Measurements from ENCODE around the gene PITX2.

Gene PITX2

DNA sequence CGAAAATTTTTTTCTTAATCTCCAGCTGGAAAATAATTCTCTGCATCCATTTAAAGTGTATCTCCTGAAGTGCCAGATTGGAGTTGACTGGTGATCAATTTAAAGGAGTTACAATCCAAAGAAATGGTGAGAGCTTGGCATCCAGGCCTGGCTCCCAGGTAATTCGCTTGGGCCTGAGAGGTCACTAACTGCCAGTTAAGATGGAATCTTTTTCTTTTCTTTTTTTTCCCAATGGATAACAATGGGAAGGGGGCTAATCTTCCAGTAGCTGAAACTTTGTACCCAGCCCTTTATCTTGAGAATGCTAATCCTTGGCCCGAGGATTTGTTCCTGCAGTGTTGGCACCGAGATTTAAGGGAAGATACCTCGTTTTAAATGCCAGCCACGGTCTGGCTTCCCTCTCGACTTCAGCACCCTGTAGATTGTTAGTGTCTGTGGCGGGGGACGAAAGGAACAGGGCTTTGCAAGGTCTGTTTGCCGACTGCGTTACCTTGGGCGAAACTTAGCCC lies 13.3 kb upstream of the PITX2 start:
- no peak for DNase-seq

DNA sequence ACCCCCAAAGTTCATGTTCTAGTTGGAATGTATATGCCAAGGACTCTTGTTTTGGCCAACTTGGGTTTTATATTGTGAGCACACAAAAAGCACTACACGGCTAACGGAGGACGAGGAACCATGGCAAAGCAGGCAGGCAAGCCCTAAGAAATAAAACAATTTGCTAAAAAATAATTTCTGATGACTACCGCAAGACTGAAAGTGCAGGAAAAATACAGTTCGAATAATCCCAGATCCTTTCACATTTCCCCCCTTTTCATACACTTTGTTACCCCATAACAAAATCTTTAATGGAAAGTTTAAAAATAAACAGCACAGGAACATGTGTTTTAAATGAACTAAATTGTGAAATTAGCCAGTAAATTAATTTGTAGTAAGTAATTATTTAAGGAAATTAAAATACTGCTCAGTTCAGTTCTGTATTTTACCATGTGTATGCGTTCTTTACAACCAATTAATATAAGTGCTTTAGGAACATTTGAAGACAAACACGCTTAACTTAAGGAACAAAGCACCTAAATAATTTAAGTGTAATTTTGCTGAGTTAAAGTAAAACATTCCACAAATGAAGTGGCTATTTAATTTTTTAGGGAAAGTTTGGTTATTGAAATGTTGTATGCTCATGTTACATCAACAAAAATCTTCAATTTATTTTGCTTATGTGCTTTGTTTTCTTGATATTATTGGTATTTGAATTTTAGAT lies 12.4 kb upstream of the PITX2 start:
- no peak for DNase-seq

GRCh38 chr4:110634350-110635162 lies 11.7 kb upstream of the PITX2 start:
- DNase-seq = no peak

GRCh38 chr4:110633358-110634341 lies 10.8 kb upstream of the PITX2 start:
- no peak for DNase-seq

- DNase-seq = no peak
These were observed 9.9 kb upstream of the PITX2 start for GRCh38 chr4:110632506-110633357.

DNA sequence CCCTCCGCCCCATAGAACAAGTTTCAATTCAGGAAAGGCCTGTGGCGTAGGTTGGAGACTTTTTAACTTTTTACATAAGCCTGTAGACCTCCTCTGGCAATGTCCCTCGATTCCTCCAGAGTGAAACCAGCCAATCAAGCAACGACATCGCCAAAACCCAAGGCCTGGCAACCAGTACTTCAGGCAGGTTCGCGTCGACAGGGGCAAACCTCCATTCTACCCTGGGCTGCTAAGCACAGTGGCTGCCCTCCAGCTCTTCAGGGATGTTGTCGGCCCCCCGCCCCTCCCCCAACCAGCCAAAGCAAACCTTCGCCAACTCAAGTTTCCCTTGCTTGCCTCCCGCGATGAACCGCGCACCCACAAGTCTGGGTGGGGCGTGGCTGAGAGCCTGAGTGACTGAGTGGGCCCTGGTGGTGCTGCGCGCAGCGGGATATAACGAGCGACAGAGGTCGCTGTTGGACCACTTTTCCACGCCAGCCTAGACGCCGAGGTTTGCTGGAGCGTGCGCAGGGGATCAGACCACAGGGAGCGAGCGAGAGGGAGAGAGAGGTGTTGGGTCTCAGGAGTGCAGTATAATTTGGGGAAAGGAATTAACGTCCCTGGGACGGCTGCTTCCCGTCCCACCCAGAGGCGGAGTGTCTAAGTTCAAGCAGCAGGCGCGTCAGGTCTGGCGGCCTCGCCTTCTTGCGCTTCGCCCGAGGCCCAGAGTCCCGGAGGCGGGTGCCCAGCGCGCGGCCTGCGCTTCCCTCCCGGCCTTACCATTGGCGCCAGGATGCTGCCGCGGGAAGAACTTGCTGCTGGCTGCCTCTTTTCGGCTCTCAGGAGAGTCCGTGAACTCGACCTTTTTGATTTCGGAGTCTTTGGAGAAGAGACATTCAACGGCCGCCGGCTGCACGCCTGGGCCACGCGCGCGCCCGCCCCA lies 9.0 kb upstream of the PITX2 start:
- no peak for DNase-seq

DNA sequence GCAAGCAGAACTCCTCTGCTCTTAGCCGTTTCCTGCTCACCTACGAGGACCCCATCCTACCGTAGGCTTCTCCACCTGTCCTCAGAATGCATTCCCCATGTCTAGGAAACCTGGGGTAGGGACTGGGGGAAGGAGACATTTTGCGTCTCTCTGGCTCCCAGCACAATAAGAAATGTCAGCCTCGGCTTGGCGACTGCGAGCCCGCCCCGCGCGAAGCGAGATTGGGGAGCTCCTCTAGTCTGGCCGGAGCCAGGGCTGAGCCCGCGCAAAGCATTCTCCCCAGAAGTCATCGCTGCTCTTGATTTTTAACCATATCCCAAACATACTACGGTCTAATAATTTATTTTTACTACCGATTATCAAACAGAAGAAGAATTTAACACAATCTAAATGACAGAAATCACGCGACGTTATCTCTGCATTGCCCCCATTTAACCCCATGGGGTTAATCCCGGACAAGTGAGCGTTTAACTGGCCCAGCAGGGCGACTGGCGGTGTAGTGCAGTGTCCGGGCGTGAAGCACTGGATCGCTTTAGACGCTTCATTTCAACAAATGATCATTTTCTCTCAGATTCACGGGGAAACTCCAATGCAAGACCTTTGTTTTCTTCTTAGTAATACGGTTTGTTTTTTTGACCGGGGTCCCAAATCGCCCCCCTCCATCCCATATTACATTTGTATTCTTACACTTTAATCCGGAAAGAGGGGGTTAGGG lies 8.0 kb upstream of the PITX2 start:
- no peak for DNase-seq

GRCh38 chr4:110629780-110630687 lies 7.2 kb upstream of the PITX2 start:
- no peak for DNase-seq

DNA sequence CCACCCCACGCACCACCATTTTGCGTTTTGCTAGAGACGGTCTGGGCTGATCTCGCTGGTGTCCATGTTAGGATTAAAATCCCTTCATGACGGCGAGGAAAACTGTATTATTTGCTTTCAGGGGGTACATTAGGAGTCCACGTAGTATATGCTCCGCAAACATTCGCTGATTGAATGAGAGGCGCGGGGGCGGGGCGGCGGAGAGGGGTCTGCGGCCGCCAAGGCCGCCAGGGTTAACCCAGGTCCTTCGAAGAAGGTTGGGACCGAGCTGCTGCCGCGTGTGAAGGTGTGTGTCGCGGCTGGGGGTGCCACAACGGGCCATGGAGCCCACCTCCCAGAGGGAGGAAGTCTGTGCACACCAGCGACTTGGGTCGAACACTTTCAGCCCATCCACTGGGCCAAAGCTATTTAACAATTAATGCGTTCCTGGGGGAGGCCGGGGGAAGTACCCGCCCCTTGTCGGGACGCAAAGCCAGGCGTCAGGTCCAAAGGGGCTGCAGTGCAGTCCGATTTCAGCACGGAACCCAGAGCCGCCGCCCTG lies 6.4 kb upstream of the PITX2 start:
- DNase-seq = no peak

DNA sequence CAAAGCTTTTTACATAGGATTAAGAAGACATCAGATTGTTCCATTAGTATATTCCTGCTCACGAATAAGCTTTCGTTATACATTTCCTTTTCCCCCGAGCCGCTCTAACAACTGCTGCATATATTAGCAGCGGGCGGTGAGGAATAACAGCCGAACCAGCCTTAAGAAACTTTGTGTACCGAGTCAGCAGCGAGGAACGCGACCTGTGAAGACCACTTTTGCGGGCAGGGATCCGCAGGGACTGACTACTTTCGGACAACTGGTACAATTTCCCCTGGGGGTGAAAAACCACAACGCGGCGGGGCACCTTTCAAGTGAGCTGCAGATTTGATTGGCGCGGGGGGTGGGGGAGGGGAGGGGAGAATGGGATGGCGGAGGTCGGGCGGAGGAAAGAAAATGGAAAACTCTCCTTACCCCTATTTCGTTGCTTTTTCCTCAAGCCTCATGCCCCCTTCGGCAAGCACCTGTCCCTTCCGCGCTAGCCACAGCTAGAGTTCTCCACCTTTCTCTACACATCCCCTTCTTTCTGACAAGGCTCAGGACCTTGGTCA lies 5.9 kb upstream of the PITX2 start:
- DNase-seq = no peak

GRCh38 chr4:110627977-110628662 lies 5.2 kb upstream of the PITX2 start:
- no peak for DNase-seq

DNA sequence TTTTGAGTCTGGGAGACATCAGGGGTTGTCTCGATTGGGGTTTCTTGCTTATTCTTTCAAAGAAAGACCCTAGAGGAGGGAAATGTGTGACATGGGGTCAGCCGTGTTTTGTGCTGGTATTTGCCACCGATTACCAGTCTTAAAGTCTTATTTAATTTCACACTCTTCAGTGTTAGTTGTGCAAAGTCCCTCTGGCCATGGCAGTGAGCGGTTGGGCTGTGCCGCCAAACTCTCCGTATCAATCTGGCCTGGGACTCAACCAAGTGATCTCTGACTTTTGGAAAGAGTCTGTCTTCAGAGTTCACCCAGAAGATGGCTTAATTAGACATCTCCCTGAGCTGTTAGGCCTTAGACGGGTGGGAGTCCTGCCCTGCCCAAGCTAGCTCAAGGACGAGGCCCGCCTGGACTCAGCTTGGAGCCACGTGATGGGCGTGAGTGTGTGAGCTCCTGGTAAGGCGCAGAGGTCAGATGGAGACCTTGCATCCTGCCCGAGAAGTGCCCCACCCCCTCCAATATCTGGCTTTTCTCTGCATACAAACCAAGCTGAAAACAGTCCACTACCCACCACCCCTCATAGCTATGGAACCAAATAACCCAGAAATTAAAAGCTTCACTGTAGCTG lies 3.8 kb upstream of the PITX2 start:
- no peak for DNase-seq

DNA sequence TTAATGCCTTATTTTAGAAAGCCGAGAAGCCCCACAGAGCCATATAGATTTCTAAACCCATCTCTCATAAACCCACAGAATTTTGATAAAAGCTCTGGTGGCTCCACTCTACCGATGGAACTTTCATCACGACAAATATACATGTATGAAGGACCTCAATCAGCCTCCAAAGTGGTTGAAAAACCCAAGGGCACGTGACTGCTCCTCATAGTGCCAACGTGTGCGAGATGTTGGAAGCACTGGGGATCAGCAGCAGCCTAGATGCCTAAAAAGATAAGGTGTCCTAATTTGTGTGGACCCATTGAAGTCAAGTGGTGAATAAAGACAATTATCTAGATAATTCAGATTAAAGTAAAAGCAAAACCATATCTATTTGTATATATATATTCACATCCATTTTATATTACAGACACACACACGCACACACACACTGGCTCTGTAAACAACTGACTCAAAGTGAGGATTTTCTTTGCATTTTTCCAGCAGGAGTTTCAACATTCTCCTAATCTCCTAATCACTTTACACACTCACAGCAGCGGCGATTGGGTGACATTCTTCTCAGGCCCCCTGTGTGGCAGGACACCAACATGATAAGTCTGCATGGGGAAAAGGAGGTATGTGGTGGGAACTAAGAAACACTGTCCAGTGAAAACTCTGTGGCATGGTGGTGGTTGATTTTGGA lies 2.8 kb upstream of the PITX2 start:
- DNase-seq = no peak

- DNase-seq = no peak
These were observed 2.1 kb upstream of the PITX2 start for GRCh38 chr4:110624904-110625494.

DNA sequence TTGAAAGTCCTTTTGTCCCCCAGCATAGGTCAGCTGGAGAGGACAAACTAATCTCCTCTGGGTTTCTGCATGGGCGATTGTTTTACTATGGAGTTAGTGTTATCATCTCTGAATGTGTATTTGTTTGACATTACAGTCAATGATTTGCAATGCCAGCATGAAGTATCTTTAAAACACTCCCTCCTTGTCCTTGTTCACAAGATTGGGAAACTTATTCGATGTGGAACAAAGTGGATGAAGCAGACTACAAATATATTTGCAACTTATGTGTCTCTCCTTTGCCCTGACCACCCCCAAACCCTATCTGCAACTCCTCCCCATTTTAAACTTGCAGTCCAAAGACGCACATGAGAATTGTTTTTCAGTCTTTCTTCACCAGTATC lies 1.5 kb upstream of the PITX2 start:
- DNase-seq = no peak

GRCh38 chr4:110623718-110624397 lies 981 bp upstream of the PITX2 start:
- no peak for DNase-seq
